K562 (cell line): ENCODE measurements around the gene AMN1. TPM values are rescaled to one million over a fixed set of nuclear protein-coding genes. Genes with fewer than 3 reads are reported as not detected.

Experiments used
- EZH2 ChIP-seq: IDR thresholded peaks from 2 replicates; pipeline ENCODE4 v1.6.1; 2012; ENCODE audit warnings: low read depth, mild to moderate bottlenecking, inconsistent platforms, low read length, borderline replicate concordance
- HNRNPL ChIP-seq: fragments of 200-400 bp; formaldehyde crosslinking; IDR thresholded peaks from 2 replicates; pipeline ENCODE4 v1.6.1; 2017; ENCODE audit warnings: low read depth, mild to moderate bottlenecking, low read length
- LCOR ChIP-seq: sonication (generic); formaldehyde crosslinking; IDR thresholded peaks from 2 replicates; pipeline ENCODE4 v1.8.0; 2022; ENCODE audit warnings: mild to moderate bottlenecking, missing genetic modification reagents
- PURB ChIP-seq: sonication (generic); formaldehyde crosslinking; IDR thresholded peaks from 2 replicates; pipeline ENCODE4 v1.9.0; 2021; ENCODE audit warnings: low read depth, mild to moderate bottlenecking, missing genetic modification reagents
- RAD21 ChIP-seq, 2 experiments: fragments of 250-450 bp in 1 of 2; fragments of 450-650 bp in 1 of 2; sonication (Bioruptor Pico) in 1 of 2; formaldehyde crosslinking in 1 of 2; IDR thresholded peaks in 1 of 2; conservative IDR thresholded peaks in 1 of 2; 2 replicates each; pipeline versions ENCODE4 v1.4.0 to v1.8.0; 2020 to 2022; ENCODE audit warnings: mild to moderate bottlenecking in 2 of 2, moderate library complexity in 1 of 2
- RBM39 ChIP-seq: fragments of 200-400 bp; formaldehyde crosslinking; optimal IDR thresholded peaks from 2 replicates; pipeline ENCODE3; 2018; ENCODE audit warnings: low read depth, low read length
- YBX1 ChIP-seq: fragments of 450-650 bp; IDR thresholded peaks from 2 replicates; pipeline ENCODE4 v1.7.1; 2016; ENCODE audit warnings: mild to moderate bottlenecking
- ZNF121 ChIP-seq: sonication (generic); formaldehyde crosslinking; conservative IDR thresholded peaks from 2 replicates; pipeline ENCODE4 v1.8.0; 2022; ENCODE audit warnings: missing genetic modification reagents
- ZNF253 ChIP-seq: fragments of 250-450 bp; sonication (Bioruptor Pico); conservative IDR thresholded peaks from 2 replicates; pipeline ENCODE4 v1.6.1; 2021; ENCODE audit warnings: mild to moderate bottlenecking
- polyA plus RNA-seq, 8 experiments: library from polyadenylated mRNA; depleted of rRNA in 4 of 8; stranded (reverse) in 5 of 8; unstranded in 3 of 8; fragments of >200 nt; fragmentation: Nextera tagmentation in 2 of 8; fragmentation: Illumina TruSeq in 1 of 8; extraction: Ambion mirVana in 2 of 8; extraction: Trizol in 1 of 8; gene quantifications; 2 replicates each; pipeline versions ENCODE4 v1.2.1 to v1.2.3, GENCODE V29; 2011 to 2014; ENCODE audit warnings: inconsistent platforms in 1 of 8, missing spikeins in 1 of 8
- total RNA-seq, 7 experiments: library from RNA; depleted of rRNA in 6 of 7; stranded (reverse); fragments of >200 nt in 6 of 7; fragmentation: Illumina TruSeq in 2 of 7; extraction: Trizol in 2 of 7; gene quantifications; 2 replicates each; pipeline versions ENCODE4 v1.2.1 to v1.2.3, GENCODE V29; 2011 to 2021; ENCODE audit warnings: low replicate concordance in 1 of 7
- TF ChIP-seq, protein P1 (sequence below): fragments of 450-650 bp; IDR thresholded peaks from 2 replicates; pipeline ENCODE4 v1.6.1; 2016; ENCODE audit warnings: mild to moderate bottlenecking, moderate library complexity
- TF ChIP-seq, protein P2 (sequence below): fragments of 250-450 bp; sonication (Bioruptor Pico); IDR thresholded peaks from 2 replicates; pipeline ENCODE4 v1.5.0; 2022; ENCODE audit warnings: mild to moderate bottlenecking
- TF ChIP-seq, protein P3 (sequence below): sonication (generic); formaldehyde crosslinking; IDR thresholded peaks from 2 replicates; pipeline ENCODE4 v1.4.0; 2020; ENCODE audit warnings: mild to moderate bottlenecking, missing genetic modification reagents

AMN1 gene
- total and polyA plus RNA-seq, 9 of the 15 experiments (the other 6 are each of a cell fraction or from before 2014, with no cell fraction given): 5.2 to 27.6 (median 13.0) TPM

DNA sequence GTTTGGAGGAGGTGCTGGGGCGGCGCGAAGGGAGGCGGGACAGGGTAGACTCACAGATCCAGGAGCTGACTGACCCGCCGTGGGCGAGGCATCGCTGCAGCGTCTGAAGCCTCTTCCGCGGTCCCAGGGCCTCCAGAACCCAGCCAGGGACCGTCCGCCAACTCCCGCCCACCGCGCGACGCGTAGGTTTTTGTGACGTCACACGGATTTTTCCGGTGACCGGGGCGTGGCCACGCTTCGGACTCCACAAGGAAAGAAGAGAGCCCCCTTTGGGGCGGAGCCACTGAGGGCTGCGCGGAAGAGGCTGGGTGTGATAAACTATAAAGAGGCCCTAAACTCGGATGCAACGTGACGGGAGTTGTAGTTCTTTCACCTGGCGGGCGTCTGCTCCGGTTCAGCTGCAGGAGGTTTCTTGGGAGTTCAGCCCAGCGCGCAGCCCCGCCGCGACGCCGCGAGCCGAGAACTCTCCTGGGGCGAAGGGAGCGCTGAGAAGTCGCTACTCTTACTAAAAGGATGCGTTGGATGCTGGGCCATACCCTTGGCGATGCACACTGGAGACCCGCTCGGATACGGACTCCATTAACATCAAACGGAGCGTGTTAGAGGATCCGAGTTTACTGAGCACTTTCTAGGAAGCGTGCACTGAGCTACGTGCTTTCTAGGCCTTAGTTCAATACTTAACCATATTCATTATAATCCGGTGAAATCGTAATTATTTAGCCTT, at the start of gene AMN1 (continued):
- TF ChIP-seq, protein P1, sequence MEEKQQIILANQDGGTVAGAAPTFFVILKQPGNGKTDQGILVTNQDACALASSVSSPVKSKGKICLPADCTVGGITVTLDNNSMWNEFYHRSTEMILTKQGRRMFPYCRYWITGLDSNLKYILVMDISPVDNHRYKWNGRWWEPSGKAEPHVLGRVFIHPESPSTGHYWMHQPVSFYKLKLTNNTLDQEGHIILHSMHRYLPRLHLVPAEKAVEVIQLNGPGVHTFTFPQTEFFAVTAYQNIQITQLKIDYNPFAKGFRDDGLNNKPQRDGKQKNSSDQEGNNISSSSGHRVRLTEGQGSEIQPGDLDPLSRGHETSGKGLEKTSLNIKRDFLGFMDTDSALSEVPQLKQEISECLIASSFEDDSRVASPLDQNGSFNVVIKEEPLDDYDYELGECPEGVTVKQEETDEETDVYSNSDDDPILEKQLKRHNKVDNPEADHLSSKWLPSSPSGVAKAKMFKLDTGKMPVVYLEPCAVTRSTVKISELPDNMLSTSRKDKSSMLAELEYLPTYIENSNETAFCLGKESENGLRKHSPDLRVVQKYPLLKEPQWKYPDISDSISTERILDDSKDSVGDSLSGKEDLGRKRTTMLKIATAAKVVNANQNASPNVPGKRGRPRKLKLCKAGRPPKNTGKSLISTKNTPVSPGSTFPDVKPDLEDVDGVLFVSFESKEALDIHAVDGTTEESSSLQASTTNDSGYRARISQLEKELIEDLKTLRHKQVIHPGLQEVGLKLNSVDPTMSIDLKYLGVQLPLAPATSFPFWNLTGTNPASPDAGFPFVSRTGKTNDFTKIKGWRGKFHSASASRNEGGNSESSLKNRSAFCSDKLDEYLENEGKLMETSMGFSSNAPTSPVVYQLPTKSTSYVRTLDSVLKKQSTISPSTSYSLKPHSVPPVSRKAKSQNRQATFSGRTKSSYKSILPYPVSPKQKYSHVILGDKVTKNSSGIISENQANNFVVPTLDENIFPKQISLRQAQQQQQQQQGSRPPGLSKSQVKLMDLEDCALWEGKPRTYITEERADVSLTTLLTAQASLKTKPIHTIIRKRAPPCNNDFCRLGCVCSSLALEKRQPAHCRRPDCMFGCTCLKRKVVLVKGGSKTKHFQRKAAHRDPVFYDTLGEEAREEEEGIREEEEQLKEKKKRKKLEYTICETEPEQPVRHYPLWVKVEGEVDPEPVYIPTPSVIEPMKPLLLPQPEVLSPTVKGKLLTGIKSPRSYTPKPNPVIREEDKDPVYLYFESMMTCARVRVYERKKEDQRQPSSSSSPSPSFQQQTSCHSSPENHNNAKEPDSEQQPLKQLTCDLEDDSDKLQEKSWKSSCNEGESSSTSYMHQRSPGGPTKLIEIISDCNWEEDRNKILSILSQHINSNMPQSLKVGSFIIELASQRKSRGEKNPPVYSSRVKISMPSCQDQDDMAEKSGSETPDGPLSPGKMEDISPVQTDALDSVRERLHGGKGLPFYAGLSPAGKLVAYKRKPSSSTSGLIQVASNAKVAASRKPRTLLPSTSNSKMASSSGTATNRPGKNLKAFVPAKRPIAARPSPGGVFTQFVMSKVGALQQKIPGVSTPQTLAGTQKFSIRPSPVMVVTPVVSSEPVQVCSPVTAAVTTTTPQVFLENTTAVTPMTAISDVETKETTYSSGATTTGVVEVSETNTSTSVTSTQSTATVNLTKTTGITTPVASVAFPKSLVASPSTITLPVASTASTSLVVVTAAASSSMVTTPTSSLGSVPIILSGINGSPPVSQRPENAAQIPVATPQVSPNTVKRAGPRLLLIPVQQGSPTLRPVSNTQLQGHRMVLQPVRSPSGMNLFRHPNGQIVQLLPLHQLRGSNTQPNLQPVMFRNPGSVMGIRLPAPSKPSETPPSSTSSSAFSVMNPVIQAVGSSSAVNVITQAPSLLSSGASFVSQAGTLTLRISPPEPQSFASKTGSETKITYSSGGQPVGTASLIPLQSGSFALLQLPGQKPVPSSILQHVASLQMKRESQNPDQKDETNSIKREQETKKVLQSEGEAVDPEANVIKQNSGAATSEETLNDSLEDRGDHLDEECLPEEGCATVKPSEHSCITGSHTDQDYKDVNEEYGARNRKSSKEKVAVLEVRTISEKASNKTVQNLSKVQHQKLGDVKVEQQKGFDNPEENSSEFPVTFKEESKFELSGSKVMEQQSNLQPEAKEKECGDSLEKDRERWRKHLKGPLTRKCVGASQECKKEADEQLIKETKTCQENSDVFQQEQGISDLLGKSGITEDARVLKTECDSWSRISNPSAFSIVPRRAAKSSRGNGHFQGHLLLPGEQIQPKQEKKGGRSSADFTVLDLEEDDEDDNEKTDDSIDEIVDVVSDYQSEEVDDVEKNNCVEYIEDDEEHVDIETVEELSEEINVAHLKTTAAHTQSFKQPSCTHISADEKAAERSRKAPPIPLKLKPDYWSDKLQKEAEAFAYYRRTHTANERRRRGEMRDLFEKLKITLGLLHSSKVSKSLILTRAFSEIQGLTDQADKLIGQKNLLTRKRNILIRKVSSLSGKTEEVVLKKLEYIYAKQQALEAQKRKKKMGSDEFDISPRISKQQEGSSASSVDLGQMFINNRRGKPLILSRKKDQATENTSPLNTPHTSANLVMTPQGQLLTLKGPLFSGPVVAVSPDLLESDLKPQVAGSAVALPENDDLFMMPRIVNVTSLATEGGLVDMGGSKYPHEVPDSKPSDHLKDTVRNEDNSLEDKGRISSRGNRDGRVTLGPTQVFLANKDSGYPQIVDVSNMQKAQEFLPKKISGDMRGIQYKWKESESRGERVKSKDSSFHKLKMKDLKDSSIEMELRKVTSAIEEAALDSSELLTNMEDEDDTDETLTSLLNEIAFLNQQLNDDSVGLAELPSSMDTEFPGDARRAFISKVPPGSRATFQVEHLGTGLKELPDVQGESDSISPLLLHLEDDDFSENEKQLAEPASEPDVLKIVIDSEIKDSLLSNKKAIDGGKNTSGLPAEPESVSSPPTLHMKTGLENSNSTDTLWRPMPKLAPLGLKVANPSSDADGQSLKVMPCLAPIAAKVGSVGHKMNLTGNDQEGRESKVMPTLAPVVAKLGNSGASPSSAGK: peak; percentile 97
- TF ChIP-seq RBM39 (no peak), PURB (CRISPR knock-in tag) (no peak), ZNF121 (CRISPR knock-in tag) (no peak), HNRNPL (no peak), LCOR (CRISPR knock-in tag) (peak; percentile 67), YBX1 (no peak), RAD21 (CRISPR knock-in tag; conservative IDR thresholded peaks at IDR 0.05 in 1 of 2, IDR thresholded peaks at IDR 0.05 in 1 of 2) (peak; percentile 19 to 22; a peak in 3 of 4 replicates), EZH2 (no peak), ZNF253 (CRISPR knock-in tag) (no peak)
- TF ChIP-seq, protein P2, sequence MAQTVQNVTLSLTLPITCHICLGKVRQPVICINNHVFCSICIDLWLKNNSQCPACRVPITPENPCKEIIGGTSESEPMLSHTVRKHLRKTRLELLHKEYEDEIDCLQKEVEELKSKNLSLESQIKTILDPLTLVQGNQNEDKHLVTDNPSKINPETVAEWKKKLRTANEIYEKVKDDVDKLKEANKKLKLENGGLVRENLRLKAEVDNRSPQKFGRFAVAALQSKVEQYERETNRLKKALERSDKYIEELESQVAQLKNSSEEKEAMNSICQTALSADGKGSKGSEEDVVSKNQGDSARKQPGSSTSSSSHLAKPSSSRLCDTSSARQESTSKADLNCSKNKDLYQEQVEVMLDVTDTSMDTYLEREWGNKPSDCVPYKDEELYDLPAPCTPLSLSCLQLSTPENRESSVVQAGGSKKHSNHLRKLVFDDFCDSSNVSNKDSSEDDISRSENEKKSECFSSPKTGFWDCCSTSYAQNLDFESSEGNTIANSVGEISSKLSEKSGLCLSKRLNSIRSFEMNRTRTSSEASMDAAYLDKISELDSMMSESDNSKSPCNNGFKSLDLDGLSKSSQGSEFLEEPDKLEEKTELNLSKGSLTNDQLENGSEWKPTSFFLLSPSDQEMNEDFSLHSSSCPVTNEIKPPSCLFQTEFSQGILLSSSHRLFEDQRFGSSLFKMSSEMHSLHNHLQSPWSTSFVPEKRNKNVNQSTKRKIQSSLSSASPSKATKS (CRISPR knock-in tag): no peak
- TF ChIP-seq, protein P3, sequence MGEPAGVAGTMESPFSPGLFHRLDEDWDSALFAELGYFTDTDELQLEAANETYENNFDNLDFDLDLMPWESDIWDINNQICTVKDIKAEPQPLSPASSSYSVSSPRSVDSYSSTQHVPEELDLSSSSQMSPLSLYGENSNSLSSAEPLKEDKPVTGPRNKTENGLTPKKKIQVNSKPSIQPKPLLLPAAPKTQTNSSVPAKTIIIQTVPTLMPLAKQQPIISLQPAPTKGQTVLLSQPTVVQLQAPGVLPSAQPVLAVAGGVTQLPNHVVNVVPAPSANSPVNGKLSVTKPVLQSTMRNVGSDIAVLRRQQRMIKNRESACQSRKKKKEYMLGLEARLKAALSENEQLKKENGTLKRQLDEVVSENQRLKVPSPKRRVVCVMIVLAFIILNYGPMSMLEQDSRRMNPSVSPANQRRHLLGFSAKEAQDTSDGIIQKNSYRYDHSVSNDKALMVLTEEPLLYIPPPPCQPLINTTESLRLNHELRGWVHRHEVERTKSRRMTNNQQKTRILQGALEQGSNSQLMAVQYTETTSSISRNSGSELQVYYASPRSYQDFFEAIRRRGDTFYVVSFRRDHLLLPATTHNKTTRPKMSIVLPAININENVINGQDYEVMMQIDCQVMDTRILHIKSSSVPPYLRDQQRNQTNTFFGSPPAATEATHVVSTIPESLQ (CRISPR knock-in tag): peak; percentile 77; the same call in 1 of the 2 replicates
